C4-2B (cell line): Measurements from ENCODE around the gene S1PR5.
"Not testable (repeated sequence)": the region's sequence is repeated elsewhere in the genome, so short reads cannot be mapped to it uniquely, and the experiment has no call there.

Source experiments
- H3K27ac ChIP-seq: fragments of 450-650 bp; 2 replicates; pipeline ENCODE4 v1.5.1; 2017
- ZFX ChIP-seq: fragments of 450-650 bp; IDR thresholded peaks from 2 replicates; pipeline ENCODE4 v1.6.1; 2017
- TF ChIP-seq, protein P1 (sequence below): fragments of 450-650 bp; conservative IDR thresholded peaks from 2 replicates; pipeline ENCODE4 v1.5.1; 2017; ENCODE audit warnings: mild to moderate bottlenecking

S1PR5 gene

DNA sequence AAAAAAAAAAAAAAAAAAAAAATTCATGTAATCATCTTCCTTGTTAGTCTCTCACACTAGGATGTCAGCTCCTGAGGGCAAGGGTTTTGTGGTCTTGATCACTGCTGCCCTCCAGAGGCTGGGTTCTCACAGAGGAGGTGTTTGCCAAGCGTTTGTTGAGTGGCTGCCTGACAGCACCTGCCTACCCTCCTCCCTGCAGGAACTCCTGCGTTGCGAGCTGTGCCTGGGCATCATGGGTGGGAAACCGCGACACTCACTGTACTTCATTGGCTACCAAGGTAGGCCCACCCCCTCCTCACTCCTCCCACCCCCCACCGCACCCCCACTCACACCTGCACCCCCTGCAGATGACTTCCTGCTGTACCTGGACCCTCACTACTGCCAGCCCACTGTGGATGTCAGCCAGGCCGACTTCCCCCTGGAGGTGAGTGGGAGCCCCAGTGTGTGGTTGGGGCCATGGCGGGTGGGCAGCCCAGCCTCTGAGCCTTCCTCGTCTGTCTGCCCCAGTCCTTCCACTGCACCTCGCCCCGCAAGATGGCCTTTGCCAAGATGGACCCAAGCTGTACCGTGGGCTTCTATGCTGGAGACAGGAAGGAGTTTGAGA, 34.6 kb upstream of the S1PR5 start:
- no peak for TF ChIP-seq ZFX
- no peak overlapping the region for H3K27ac ChIP-seq

DNA sequence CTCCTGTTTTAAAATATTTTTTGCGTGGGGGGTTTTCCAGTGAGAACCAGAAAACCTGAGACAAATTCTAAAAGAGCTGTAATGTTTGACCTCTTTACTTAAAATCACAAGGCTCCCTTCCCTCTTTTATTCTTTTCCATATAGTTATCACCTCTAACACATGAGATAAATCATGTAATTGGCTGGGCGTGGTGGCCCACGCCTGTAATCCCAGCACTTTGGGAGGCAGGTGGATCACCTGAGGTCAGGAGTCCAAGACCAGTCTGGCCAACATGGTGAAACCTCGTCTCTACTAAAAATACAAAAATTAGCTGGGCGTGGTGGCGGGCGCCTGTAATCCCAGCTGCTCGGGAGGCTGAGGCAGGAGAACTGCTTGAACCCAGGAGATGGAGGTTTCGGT, 33.8 kb upstream of the S1PR5 start:
- not testable (repeated sequence) for H3K27ac ChIP-seq

DNA sequence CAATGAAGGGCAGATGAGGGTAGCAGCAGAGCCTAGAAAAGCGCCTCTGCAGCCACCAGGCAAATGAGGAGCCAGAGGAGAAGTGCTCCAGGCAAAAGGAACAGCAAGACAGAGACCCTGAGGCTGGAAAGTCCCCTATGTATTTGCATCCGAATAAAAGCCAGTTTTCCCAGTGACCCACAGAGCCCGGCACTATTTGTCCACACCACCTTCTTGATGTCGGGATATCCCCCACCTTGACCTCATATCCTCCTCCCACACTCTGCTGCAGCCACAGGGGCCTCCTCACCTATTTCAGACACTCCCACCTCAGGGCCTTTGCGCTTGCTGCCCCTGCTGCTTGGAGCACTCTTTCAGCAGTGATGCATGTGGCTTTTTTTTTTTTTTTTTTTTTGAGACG, 33.1 kb upstream of the S1PR5 start:
- no peak overlapping the region for H3K27ac ChIP-seq
- TF ChIP-seq, protein P1, sequence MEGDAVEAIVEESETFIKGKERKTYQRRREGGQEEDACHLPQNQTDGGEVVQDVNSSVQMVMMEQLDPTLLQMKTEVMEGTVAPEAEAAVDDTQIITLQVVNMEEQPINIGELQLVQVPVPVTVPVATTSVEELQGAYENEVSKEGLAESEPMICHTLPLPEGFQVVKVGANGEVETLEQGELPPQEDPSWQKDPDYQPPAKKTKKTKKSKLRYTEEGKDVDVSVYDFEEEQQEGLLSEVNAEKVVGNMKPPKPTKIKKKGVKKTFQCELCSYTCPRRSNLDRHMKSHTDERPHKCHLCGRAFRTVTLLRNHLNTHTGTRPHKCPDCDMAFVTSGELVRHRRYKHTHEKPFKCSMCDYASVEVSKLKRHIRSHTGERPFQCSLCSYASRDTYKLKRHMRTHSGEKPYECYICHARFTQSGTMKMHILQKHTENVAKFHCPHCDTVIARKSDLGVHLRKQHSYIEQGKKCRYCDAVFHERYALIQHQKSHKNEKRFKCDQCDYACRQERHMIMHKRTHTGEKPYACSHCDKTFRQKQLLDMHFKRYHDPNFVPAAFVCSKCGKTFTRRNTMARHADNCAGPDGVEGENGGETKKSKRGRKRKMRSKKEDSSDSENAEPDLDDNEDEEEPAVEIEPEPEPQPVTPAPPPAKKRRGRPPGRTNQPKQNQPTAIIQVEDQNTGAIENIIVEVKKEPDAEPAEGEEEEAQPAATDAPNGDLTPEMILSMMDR = no peak
- TF ChIP-seq ZFX = no peak

DNA sequence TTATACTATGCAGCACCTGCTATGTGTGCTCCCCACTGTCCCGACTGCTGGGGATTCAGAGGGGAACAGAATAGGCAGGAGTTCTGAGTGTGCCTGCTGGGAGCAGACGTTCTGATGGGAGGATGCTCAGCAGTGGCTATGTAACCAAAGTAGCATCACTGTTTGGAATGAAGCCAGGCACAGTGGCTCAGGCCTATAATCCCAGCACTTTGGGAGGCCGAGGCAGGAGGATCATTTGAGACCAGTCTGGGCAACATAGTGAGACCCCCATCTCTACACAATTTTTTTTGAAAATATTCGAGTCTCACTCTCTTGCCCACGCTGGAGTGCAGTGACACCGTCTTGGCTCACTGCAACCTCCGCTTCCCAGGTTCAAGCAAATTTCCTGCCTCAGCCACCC, 32.5 kb upstream of the S1PR5 start:
- no peak for TF ChIP-seq ZFX
- TF ChIP-seq, protein P1 = no peak
- no peak overlapping the region for H3K27ac ChIP-seq

DNA sequence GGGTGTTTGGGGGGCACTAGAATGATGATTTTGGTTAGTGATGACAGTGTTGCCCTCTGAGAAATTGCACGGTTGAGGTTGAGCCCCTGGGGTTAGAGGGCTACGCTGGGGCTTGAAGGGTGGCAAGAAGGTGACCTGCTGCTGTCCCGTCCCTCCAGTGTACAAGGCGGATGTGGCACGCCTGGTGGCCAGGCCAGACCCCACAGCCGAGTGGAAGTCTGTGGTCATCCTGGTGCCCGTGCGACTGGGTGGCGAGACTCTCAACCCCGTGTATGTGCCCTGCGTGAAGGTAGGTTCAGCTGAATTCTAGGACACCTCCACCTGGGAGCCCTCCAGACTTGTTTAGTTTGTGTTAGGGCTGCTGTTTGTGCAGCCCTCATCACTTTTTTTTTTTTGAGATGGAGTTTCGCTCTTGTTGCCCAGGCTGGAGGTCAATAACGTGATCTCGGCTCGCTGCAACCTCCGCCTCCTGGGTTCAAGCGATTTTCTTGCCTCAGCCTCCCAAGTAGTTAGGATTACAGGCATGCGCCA, 31.6 kb upstream of the S1PR5 start:
- TF ChIP-seq ZFX = no peak
- TF ChIP-seq, protein P1 = no peak
- H3K27ac ChIP-seq = no peak overlapping the region

DNA sequence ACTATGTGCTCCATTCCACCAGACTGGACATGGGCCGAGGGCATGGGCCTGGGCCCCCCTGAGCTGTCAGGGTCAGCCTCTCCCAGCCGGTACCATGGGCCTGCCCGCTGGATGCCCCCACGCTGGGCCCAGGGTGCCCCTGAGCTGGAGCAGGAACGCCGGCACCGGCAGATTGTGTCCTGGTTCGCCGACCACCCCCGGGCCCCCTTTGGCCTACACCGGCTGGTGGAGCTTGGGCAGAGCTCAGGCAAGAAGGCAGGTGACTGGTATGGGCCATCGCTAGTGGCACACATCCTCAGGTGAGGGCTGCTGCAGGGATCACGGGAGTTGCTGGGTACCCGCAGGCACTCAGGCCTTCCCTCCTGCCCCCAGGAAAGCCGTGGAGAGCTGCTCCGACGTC, 29.6 kb upstream of the S1PR5 start:
- TF ChIP-seq ZFX = no peak
- TF ChIP-seq, protein P1 = no peak

DNA sequence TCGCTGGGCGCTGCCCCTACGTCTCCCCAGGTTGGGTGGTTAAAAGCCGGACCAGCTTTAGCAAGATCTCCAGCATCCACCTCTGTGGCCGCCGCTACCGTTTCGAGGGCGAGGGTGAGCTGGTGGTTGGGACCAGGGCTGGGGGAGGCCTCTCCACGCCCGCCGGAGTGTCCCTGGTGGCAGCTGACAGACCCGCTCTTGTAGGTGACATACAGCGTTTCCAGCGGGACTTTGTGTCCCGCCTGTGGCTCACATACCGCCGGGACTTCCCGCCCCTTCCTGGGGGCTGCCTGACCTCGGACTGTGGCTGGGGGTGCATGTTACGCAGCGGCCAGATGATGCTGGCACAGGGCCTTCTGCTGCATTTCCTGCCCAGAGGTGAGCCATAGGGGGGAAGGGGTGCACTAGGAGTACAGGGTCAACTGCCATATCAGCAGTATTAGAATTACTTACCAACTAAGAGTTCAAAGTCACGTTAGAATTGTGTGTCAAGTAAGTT, 27.6 kb upstream of the S1PR5 start:
- TF ChIP-seq, protein P1 = no peak
- TF ChIP-seq ZFX = no peak
- H3K27ac ChIP-seq = peak overlapping the region; percentile 94

More for the DNA sequence above, 29.6 kb upstream of the S1PR5 start:
- no peak overlapping the region for H3K27ac ChIP-seq

DNA sequence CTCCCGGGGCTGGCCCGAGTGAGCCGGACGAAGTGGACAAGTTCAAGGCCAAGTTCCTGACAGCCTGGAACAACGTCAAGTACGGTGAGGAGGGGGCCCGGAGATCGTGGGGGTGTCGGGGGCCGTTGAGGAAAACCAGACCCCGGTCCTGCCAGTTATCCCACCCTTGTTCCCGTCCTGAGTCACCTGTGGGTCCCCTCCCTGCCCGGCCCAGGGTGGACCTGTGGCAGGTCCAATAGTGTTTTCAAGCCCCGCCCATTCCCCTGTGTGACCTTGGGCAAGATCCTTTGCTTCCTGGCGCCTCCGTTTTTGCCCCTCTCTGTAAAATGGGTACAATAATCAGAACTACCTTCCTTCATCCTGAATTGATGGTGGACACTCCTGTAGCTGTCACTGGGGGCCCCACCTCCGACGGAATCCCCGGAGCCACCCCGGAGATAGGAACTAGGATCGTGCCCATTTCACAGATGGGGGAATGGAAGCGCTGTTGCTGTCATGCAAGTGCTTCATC, 27.1 kb upstream of the S1PR5 start:
- peak; percentile 47; the same call in 1 of the 2 replicates for TF ChIP-seq ZFX
- TF ChIP-seq, protein P1 = no peak
- peak overlapping the region; percentile 94 for H3K27ac ChIP-seq
